PFSK-1 (cell line): Measurements from ENCODE around the gene TTF2.

ENCODE experiments used
- FOXP2 ChIP-seq: optimal IDR thresholded peaks from 2 replicates; pipeline ENCODE3; 2011; ENCODE audit warnings: borderline replicate concordance, control low read depth, inconsistent platforms; ENCODE audit not compliant: insufficient read depth; ENCODE audit errors: extremely low read length, extremely low read depth
- POLR2AphosphoS5 ChIP-seq: IDR thresholded peaks from 2 replicates; pipeline ENCODE4 v1.6.1; 2012; ENCODE audit warnings: low read depth, mild to moderate bottlenecking, control low read depth, low read length, moderate library complexity
- SIN3A ChIP-seq: IDR thresholded peaks from 2 replicates; pipeline ENCODE4 v1.6.1; 2012; ENCODE audit warnings: mild to moderate bottlenecking, low read length, moderate library complexity, borderline replicate concordance; ENCODE audit not compliant: insufficient read depth
- TAF1 ChIP-seq: IDR thresholded peaks from 2 replicates; pipeline ENCODE4 v1.6.1; 2012; ENCODE audit warnings: low read length, control low read depth, borderline replicate concordance; ENCODE audit not compliant: insufficient read depth
- TF ChIP-seq, protein P1 (sequence below), 2 experiments: IDR thresholded peaks; 2 replicates each; pipeline versions ENCODE4 v1.6.1 to v1.8.0; 2011 to 2012; ENCODE audit warnings: low read depth in 2 of 2, low read length in 2 of 2, control low read depth in 1 of 2, inconsistent platforms in 1 of 2, mild to moderate bottlenecking in 1 of 2, moderate library complexity in 1 of 2; ENCODE audit not compliant: insufficient read depth in 1 of 2

TTF2 gene

GRCh38 chr1:117051224-117052064 is 8.7 kb upstream of the TTF2 start:
- TF ChIP-seq TAF1 (no peak), POLR2AphosphoS5 (no peak), FOXP2 (no peak), SIN3A (no peak)
- TF ChIP-seq, protein P1, sequence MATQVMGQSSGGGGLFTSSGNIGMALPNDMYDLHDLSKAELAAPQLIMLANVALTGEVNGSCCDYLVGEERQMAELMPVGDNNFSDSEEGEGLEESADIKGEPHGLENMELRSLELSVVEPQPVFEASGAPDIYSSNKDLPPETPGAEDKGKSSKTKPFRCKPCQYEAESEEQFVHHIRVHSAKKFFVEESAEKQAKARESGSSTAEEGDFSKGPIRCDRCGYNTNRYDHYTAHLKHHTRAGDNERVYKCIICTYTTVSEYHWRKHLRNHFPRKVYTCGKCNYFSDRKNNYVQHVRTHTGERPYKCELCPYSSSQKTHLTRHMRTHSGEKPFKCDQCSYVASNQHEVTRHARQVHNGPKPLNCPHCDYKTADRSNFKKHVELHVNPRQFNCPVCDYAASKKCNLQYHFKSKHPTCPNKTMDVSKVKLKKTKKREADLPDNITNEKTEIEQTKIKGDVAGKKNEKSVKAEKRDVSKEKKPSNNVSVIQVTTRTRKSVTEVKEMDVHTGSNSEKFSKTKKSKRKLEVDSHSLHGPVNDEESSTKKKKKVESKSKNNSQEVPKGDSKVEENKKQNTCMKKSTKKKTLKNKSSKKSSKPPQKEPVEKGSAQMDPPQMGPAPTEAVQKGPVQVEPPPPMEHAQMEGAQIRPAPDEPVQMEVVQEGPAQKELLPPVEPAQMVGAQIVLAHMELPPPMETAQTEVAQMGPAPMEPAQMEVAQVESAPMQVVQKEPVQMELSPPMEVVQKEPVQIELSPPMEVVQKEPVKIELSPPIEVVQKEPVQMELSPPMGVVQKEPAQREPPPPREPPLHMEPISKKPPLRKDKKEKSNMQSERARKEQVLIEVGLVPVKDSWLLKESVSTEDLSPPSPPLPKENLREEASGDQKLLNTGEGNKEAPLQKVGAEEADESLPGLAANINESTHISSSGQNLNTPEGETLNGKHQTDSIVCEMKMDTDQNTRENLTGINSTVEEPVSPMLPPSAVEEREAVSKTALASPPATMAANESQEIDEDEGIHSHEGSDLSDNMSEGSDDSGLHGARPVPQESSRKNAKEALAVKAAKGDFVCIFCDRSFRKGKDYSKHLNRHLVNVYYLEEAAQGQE (IDR thresholded peaks at IDR 0.05; ENCODE audit: insufficient read depth in 1 of 2, low read depth in 2 of 2, low read length in 2 of 2), result no peak

DNA sequence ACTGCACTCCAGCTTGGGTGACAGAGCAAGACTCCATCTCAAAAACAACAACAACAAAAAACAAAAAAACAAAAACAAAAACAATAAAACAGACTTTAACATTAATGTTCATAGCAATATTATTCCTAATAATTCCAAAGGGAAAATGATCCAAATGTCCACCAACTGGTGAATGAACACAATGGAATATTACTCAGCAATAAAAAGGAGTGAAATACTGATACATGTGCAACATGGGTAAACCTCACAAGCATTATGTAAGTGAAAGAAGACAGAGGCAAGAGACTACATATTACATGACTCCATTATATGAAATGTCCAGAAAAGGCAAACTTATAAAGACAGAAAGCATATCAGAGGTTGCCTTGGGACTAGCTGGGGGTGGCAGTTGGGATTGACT is 6.1 kb upstream of the TTF2 start:
- TF ChIP-seq FOXP2 (no peak), POLR2AphosphoS5 (no peak), TAF1 (no peak), SIN3A (no peak)
- TF ChIP-seq, protein P1 (IDR thresholded peaks at IDR 0.05; ENCODE audit: insufficient read depth in 1 of 2, low read depth in 2 of 2, low read length in 2 of 2), result no peak

DNA sequence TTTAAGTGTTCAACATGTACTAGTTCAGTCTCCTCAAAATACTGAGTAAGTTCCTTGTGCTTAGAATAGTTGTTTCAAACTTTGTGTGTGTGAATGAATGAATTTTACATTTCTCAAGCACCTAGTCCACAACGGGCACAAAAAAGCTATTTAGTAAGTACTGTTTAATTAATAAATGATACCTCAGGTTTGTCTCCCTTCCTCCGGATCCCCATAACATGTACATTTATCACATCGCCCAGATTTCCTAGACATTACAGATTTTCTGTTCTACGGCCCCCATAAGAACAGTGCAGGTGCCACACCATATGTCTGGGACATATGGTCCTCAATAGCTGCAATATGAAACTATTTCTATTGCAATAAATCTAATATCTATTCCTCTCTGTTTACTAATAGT is 1.3 kb upstream of the TTF2 start:
- no peak for TF ChIP-seq SIN3A
- TF ChIP-seq FOXP2, result no peak
- TF ChIP-seq TAF1, result no peak
- TF ChIP-seq, protein P1 (IDR thresholded peaks at IDR 0.05; ENCODE audit: insufficient read depth in 1 of 2, low read depth in 2 of 2, low read length in 2 of 2), result no peak
- TF ChIP-seq POLR2AphosphoS5, result no peak

GRCh38 chr1:117059334-117059677 is 820 bp upstream of the TTF2 start:
- no peak for TF ChIP-seq TAF1
- TF ChIP-seq FOXP2, result no peak
- TF ChIP-seq, protein P1 (IDR thresholded peaks at IDR 0.05; ENCODE audit: insufficient read depth in 1 of 2, low read depth in 2 of 2, low read length in 2 of 2), result no peak
- no peak; the same call in 1 of the 2 replicates for TF ChIP-seq POLR2AphosphoS5
- no peak for TF ChIP-seq SIN3A
